Measurements from ENCODE around the gene DISC1.

DNA sequence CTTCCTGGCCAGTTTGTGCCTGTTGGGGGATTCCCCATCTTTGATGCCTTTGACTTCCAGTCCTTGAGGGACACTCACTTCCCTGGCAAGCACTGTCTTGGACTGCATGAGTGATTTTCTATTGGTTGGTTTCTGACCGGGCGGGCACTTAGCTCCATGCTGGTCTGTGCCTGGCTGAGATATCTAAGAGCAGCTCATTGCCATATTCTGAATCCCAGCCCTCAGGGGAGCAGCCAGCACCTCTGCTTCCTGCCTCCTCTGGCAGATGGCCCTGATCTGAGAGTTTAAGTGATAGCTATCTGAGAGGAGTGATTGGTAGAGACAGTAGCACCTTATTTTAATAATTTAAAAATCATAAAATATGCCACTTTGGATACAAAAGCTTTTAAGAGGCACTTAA is 52.5 kb downstream of the DISC1 start:
- TF ChIP-seq, protein P1, sequence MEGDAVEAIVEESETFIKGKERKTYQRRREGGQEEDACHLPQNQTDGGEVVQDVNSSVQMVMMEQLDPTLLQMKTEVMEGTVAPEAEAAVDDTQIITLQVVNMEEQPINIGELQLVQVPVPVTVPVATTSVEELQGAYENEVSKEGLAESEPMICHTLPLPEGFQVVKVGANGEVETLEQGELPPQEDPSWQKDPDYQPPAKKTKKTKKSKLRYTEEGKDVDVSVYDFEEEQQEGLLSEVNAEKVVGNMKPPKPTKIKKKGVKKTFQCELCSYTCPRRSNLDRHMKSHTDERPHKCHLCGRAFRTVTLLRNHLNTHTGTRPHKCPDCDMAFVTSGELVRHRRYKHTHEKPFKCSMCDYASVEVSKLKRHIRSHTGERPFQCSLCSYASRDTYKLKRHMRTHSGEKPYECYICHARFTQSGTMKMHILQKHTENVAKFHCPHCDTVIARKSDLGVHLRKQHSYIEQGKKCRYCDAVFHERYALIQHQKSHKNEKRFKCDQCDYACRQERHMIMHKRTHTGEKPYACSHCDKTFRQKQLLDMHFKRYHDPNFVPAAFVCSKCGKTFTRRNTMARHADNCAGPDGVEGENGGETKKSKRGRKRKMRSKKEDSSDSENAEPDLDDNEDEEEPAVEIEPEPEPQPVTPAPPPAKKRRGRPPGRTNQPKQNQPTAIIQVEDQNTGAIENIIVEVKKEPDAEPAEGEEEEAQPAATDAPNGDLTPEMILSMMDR (IDR thresholded peaks at IDR 0.05): no peak
- no peak for TF ChIP-seq POLR2A (IDR thresholded peaks at IDR 0.05)
